Middle frontal gyrus (tissue), 1 donor: ENCODE measurements around the gene ZFPM1.
"Not testable (repeated sequence)": the region's sequence is repeated elsewhere in the genome, so short reads cannot be mapped to it uniquely, and the experiment has no call there.

Experiments
- DNase-seq: peaks from one replicate; pipeline ENCODE4 v3.0.0-alpha.2; 2015; ENCODE audit warnings: low spot score; ENCODE audit errors: extremely low spot score

ZFPM1 gene

GRCh38 chr16:88453217-88453531 lies at the start of gene ZFPM1:
Gene ZFPM1 (plus strand): TSS chr16:88453280. CDS start chr16:88453639, 359 bp downstream.
- DNase-seq = no peak

DNA sequence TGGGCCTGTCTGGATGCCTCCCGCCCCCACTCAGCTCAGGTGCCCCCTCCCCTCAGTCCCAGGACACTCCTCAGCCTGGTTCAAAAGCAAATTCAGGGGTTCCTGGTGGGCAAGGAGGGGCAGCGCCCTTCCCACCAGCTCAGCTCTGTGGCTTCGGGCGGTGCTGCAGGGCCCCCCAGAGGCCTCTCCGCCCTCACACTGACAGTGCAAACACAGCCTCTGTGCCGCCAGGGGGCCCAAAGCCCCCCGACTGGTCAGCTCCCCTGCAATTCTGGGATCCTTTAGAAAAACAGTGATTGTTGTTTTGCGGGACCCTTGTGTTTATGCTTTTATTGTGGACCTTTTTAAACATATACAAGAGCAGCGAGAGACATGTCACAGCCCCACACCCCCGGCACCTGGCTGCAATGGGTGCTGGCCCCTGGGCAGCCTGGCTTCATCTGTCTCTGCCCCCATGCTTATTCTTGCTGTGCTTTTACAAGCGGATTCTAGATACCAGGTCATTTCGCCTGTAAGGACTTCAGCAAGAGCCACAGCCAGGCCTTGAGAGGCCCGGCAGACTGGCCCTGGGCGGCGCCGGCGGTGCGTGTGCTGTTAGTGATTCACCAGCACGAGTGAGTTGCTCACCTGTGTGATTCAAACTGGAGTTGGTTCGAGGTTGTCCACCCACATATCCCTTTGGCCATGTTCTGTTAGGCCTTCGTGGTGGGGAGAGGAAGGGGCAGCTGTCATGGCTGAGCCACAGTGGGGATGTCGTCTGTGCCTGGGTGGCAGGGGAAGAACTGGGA lies 49.1 kb upstream of the ZFPM1 start:
- DNase-seq = no peak

- no peak for DNase-seq
These were observed 48.3 kb upstream of the ZFPM1 start for GRCh38 chr16:88404769-88405168.

- no peak for DNase-seq
These were observed 47.6 kb upstream of the ZFPM1 start for GRCh38 chr16:88405216-88406060.

GRCh38 chr16:88406096-88407041 lies 46.7 kb upstream of the ZFPM1 start:
- DNase-seq = no peak

DNA sequence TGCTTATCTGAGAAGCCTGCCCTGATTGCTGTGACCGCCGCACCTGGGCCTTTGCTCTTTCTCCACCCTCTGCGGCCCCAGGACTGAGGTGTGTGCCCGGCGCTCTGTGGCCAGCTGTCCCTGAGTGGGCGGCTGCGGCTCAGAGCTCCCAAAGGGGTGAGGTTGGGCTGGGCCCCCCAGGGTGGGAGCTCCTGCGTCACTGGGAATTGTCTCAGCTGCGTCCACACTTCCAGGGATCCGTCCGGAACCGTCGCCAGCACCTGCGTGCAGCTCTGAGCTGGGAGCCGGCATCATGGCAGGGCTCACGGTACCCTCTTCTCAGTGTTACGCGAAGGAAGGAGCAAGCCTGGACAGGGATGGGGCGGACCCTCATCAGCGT lies 46.0 kb upstream of the ZFPM1 start:
- no peak for DNase-seq

- DNase-seq = no peak
These were observed 45.3 kb upstream of the ZFPM1 start for GRCh38 chr16:88407807-88408206.

DNA sequence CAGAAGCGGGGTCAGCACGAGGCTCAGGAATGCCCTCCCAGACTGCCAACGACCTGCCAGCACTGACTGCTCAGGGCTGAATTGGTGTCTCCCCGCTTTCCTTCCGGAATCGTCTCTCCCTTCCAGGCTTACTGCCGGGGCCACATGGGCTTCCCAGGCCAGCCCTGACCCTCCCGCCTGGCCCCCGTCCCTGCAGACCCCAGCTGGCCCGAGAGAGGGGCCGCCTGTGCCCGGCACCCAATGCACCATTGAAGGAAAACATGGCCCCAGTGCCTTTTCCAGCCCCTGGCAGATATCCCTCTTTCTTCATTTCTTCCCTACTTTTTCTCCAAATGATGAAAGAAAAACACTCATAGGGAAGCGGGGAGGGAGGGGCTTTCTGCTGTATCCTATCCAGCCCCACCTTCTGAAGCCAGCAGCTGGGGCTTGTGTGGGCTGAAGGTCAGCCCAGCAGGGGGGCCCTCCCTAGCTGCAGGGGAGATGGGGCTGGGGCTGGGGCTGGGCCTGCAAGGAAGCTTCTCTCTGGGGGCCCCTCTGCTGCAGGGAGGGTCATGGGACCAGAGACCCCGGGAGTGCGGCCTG lies 44.4 kb upstream of the ZFPM1 start:
- DNase-seq = no peak

DNA sequence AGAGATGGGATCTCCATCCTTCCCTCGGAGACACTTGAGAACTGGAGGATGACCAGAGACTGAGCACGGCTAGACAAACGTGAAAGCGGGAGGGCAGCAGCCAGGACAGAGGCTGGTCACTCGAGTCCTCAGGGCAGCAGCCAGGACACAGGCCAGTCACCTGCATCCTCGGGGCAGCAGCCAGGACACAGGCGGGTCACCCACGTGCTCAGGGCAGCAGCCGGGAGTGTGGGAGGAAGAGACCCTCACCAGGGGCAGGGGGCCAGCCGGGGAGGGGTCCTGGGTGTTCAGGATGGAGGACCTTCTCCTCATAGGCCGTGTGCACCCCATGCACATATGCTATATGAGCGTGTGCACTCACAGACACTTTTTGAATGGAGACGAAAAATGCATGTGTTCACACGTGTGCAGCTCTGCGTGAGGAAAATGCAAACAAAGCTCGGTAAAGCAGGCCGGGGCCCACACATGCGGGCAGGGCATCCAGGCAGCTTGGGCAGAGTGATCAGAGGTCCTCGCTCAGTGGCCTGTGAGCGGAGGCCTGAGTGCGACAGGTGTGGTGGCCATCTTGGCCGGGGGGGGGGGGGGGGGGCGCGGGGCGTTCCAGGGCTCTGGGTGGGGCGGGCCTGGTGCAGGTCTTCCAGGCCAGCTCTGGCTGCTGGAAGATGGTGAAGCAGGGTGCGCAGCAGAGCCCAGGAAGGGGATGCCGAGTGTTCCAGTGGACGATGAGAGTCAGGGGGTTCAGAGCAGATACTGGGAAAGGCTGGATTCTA lies 43.6 kb upstream of the ZFPM1 start:
- DNase-seq = no peak

- DNase-seq = not testable (repeated sequence)
These were observed 42.6 kb upstream of the ZFPM1 start for GRCh38 chr16:88410297-88410968.

GRCh38 chr16:88411951-88412576 lies 41.0 kb upstream of the ZFPM1 start:
- no peak for DNase-seq

- no peak for DNase-seq
These were observed 40.3 kb upstream of the ZFPM1 start for GRCh38 chr16:88412766-88413165.

- no peak for DNase-seq
These were observed 39.8 kb upstream of the ZFPM1 start for GRCh38 chr16:88413231-88413630.

- DNase-seq = no peak
These were observed 39.4 kb upstream of the ZFPM1 start for GRCh38 chr16:88413631-88414030.

GRCh38 chr16:88414521-88415380 lies 38.3 kb upstream of the ZFPM1 start:
- DNase-seq = no peak

DNA sequence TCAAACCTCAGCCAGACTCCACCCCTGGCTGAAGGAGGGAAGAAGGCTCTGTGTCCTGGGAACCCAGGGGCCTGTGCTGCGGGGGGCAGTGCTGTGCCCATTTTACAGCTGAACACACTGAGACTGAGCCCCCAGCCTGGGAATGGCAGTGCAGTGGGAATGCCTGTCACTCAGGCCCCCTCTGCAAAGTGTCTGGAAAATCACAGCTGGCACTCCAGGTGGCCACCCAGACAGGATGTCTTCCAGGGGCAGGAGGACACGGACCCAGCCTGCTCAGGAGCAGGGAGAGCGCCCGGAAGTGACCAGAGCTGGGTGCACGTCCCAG lies 37.7 kb upstream of the ZFPM1 start:
- DNase-seq = no peak

DNA sequence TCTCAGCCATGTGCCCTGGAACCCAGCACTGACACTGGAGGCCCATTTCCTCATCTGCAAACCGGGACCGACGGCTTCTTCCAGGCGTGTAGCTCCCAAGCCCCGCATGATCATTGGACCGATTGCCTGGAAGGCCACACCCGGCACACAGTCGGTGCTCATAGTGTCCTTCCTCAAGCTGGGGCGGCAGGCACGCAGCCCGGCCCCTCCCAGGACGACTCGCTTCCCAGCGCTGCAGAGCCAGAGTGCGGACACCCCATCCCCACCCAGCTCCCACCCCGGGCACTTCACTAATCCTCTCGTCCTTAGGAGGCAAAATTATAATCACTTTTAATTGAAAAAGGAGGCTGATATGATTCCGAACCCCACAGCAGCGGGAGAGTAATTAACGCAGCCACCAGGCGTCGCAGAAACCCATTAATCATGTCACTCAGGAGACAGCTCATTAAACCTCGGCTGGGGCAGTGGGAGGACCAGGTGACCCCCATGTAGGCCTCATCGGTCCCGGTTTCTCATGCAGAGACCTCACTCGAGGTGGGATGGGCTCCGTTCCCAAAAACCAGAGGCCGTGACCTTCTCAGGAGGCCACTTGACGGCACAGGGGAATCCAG lies 37.3 kb upstream of the ZFPM1 start:
- DNase-seq = no peak

DNA sequence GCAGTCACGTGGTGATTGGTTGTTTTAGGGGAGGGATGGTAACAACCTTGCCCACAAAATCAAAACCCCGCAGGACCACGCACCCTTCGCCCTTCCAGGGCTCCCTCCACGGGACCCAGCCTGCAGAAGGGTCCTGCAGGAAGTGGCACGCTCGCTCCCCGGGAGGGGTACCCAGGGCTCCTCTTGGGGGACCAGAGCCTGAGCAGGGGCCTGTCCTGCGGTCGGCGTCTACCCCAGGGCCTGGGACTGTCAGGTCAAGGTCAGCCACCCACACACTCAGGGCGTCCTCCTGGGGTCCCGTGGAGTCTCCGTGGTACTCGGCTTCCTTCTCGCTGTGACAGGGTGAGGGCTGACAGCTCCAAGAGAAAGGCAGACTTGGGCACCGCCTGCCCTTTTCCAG lies 36.4 kb upstream of the ZFPM1 start:
- no peak for DNase-seq
